HL-60 (cell line): ENCODE results near the gene NINJ1.

Experiments
- POLR2AphosphoS5 ChIP-seq: IDR thresholded peaks from 2 replicates; pipeline ENCODE4 v1.6.1; 2012; ENCODE audit warnings: low read depth
- TF ChIP-seq, protein P1 (sequence below): IDR thresholded peaks from one replicate; pipeline ENCODE4 v1.5.1; 2011; ENCODE audit warnings: low read length, control low read depth, inconsistent platforms; ENCODE audit not compliant: insufficient read depth

GRCh38 chr9:93131599-93132286 lies 2.3 kb downstream of the NINJ1 start:
- TF ChIP-seq, protein P1, sequence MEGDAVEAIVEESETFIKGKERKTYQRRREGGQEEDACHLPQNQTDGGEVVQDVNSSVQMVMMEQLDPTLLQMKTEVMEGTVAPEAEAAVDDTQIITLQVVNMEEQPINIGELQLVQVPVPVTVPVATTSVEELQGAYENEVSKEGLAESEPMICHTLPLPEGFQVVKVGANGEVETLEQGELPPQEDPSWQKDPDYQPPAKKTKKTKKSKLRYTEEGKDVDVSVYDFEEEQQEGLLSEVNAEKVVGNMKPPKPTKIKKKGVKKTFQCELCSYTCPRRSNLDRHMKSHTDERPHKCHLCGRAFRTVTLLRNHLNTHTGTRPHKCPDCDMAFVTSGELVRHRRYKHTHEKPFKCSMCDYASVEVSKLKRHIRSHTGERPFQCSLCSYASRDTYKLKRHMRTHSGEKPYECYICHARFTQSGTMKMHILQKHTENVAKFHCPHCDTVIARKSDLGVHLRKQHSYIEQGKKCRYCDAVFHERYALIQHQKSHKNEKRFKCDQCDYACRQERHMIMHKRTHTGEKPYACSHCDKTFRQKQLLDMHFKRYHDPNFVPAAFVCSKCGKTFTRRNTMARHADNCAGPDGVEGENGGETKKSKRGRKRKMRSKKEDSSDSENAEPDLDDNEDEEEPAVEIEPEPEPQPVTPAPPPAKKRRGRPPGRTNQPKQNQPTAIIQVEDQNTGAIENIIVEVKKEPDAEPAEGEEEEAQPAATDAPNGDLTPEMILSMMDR: no peak
- no peak for TF ChIP-seq POLR2AphosphoS5
